Mesenchymal stem cell (in vitro differentiated cells and primary cell): ENCODE data around the gene MFN2.

ENCODE experiments used
- DNase-seq: peaks from one replicate; pipeline ENCODE4 v3.0.0-alpha.2; 2013
- H2AFZ ChIP-seq: one replicate; pipeline ENCODE4 v1.6.1; 2013; ENCODE audit warnings: low read depth, mild to moderate bottlenecking, control low read depth, inconsistent platforms, low read length, moderate library complexity
- H2AK5ac ChIP-seq: 2 replicates; pipeline ENCODE4 v1.6.1; 2013; ENCODE audit warnings: low read length, moderate library complexity, mild to moderate bottlenecking, inconsistent platforms; ENCODE audit not compliant: severe bottlenecking
- H2BK120ac ChIP-seq: one replicate; pipeline ENCODE4 v1.6.1; 2013; ENCODE audit warnings: low read depth, mild to moderate bottlenecking, inconsistent platforms, low read length, moderate library complexity
- H2BK12ac ChIP-seq, 2 experiments: one replicate each; pipeline ENCODE4 v1.6.1; 2013; ENCODE audit warnings: inconsistent platforms in 2 of 2, low read length in 2 of 2, mild to moderate bottlenecking in 2 of 2, moderate library complexity in 2 of 2, control low read depth in 1 of 2
- H2BK15ac ChIP-seq: one replicate; pipeline ENCODE4 v1.6.1; 2013; ENCODE audit warnings: mild to moderate bottlenecking, low read depth, inconsistent platforms; ENCODE audit not compliant: poor library complexity, severe bottlenecking
- H2BK5ac ChIP-seq: 2 replicates; pipeline ENCODE4 v1.6.1; 2013; ENCODE audit warnings: low read depth, mild to moderate bottlenecking, low read length, control low read depth, inconsistent platforms; ENCODE audit not compliant: poor library complexity, severe bottlenecking
- H3K14ac ChIP-seq, 2 experiments: one replicate each; pipeline ENCODE4 v1.6.1; 2013; ENCODE audit warnings: inconsistent platforms in 2 of 2, low read length in 2 of 2, control low read depth in 1 of 2, mild to moderate bottlenecking in 1 of 2, moderate library complexity in 1 of 2
- H3K18ac ChIP-seq, 2 experiments: one replicate each; pipeline ENCODE4 v1.6.1; 2013; ENCODE audit warnings: inconsistent platforms in 2 of 2, low read length in 2 of 2, control low read depth in 1 of 2, low read depth in 1 of 2, mild to moderate bottlenecking in 1 of 2
- H3K23ac ChIP-seq, 2 experiments: one replicate each; pipeline ENCODE4 v1.6.1; 2013; ENCODE audit warnings: inconsistent platforms in 2 of 2, low read length in 2 of 2, mild to moderate bottlenecking in 2 of 2, moderate library complexity in 2 of 2, control low read depth in 1 of 2
- H3K27ac ChIP-seq: 2 replicates; pipeline ENCODE4 v1.5.1; 2013; ENCODE audit warnings: mild to moderate bottlenecking, moderate library complexity, low read length, control low read depth, inconsistent platforms; ENCODE audit not compliant: poor library complexity, severe bottlenecking
- H3K27me3 ChIP-seq, 2 experiments: 2 replicates each; pipeline versions ENCODE4 v1.6.1 to v1.7.0; 2013; ENCODE audit warnings: low read length in 2 of 2, mild to moderate bottlenecking in 2 of 2, moderate library complexity in 2 of 2, control low read depth in 1 of 2, inconsistent platforms in 1 of 2; ENCODE audit not compliant: control insufficient read depth in 1 of 2, insufficient read depth in 1 of 2
- H3K36me3 ChIP-seq, 2 experiments: 2 replicates each; pipeline versions ENCODE4 v1.6.1 to v1.7.0; 2013; ENCODE audit warnings: low read length in 2 of 2, control low read depth in 1 of 2, inconsistent platforms in 1 of 2, low read depth in 1 of 2, mild to moderate bottlenecking in 1 of 2; ENCODE audit not compliant: insufficient read depth in 2 of 2, control insufficient read depth in 1 of 2
- H3K4ac ChIP-seq, 2 experiments: one replicate each; pipeline ENCODE4 v1.6.1; 2013; ENCODE audit warnings: inconsistent platforms in 2 of 2, low read length in 2 of 2, mild to moderate bottlenecking in 2 of 2, moderate library complexity in 2 of 2, control low read depth in 1 of 2, low read depth in 1 of 2
- H3K4me1 ChIP-seq: 2 replicates; pipeline ENCODE4 v1.6.1; 2013; ENCODE audit warnings: low read depth, low read length, control low read depth; ENCODE audit not compliant: control insufficient read depth, insufficient read depth
- H3K4me2 ChIP-seq: 2 replicates; pipeline ENCODE4 v1.6.1; 2013; ENCODE audit warnings: low read length, mild to moderate bottlenecking, inconsistent platforms; ENCODE audit not compliant: poor library complexity, severe bottlenecking
- H3K4me3 ChIP-seq, 2 experiments: 2 replicates each; pipeline versions ENCODE4 v1.5.1 to v1.7.0; 2013; ENCODE audit warnings: low read length in 2 of 2, mild to moderate bottlenecking in 2 of 2, control low read depth in 1 of 2, low read depth in 1 of 2; ENCODE audit not compliant: insufficient read depth in 1 of 2
- H3K79me1 ChIP-seq: replicated peaks from 2 replicates; pipeline ENCODE4 v1.6.1; 2013; ENCODE audit warnings: mild to moderate bottlenecking, control low read depth, low read length, inconsistent platforms; ENCODE audit not compliant: poor library complexity, severe bottlenecking
- H3K9ac ChIP-seq: 2 replicates; pipeline ENCODE4 v1.7.0; 2013; ENCODE audit warnings: mild to moderate bottlenecking, low read length, moderate library complexity
- H3K9me3 ChIP-seq: 2 replicates; pipeline ENCODE4 v1.7.0; 2013; ENCODE audit warnings: mild to moderate bottlenecking, low read length; ENCODE audit not compliant: control insufficient read depth
- H4K8ac ChIP-seq: one replicate; pipeline ENCODE4 v1.6.1; 2013; ENCODE audit warnings: inconsistent platforms, mild to moderate bottlenecking, low read length, moderate library complexity
- H4K91ac ChIP-seq: one replicate; pipeline ENCODE4 v1.6.1; 2013; ENCODE audit warnings: mild to moderate bottlenecking, low read length, inconsistent platforms
- WGBS: methylation state at CpG from one replicate; pipeline ENCODE4 v1.1.7; 2013; ENCODE audit warnings: mixed read lengths; 5-methylcytosine and 5-hydroxymethylcytosine counted together

MFN2 gene

GRCh38 chr1:11952455-11953109 lies 27.7 kb upstream of the MFN2 start:
- WGBS = 84% methylated on average over 11 of the region's 11 CpGs
- Histone ChIP-seq H2AK5ac (no peak overlapping the region), H3K27me3 (no peaks in the 10 kb centered on the region), H3K18ac (no peak overlapping the region), H3K79me1 (peaks cover 4% of the 10 kb centered on the region), H4K8ac (no peak overlapping the region), H2AFZ (no peak overlapping the region), H3K4me2 (no peak overlapping the region), H4K91ac (no peak overlapping the region), H2BK120ac (no peak overlapping the region), H2BK12ac (no peak overlapping the region), H3K4me1 (no peaks in the 10 kb centered on the region), H3K9me3 (no peaks in the 10 kb centered on the region), H3K27ac (no peak overlapping the region), H3K4me3 (no peak overlapping the region), H3K23ac (no peak overlapping the region), H3K4ac (no peak overlapping the region), H3K9ac (no peak overlapping the region), H2BK5ac (no peak overlapping the region), H3K14ac (no peak overlapping the region), H3K36me3 (peaks cover 48 to 69% of the 10 kb centered on the region in 2 experiments), H2BK15ac (no peak overlapping the region)
- DNase-seq = no peak

DNA sequence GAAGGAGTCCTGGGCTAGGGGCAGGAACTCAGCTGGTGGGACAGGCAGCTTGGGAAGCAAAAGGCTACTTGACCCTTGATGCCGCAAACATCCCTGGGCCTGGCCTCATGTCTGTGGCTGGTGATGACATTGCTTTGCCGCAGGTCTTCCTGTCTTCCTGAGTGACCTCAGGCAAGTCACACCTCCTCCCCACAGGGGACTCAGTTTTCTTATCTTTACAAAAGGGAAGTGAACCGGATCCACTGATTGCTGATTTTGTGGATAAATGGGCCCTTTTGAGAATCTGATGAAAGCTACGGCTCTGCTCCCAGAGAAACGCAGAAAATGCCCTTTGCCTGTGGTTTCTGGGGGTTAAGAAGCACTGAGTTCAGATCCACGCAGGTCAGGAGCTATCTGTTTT lies 25.0 kb upstream of the MFN2 start:
- peaks cover under 1% of the 10 kb centered on the region for H3K4me1 ChIP-seq
- H3K23ac ChIP-seq = no peak overlapping the region
- no peak overlapping the region for H4K8ac ChIP-seq
- H3K18ac ChIP-seq = no peak overlapping the region
- peaks cover 3% of the 10 kb centered on the region for H3K79me1 ChIP-seq
- H3K36me3 ChIP-seq = peaks cover 43 to 65% of the 10 kb centered on the region in 2 experiments
- H3K14ac ChIP-seq = no peak overlapping the region
- H2BK15ac ChIP-seq = no peak overlapping the region
- no peak overlapping the region for H3K4me2 ChIP-seq
- no peak overlapping the region for H3K4me3 ChIP-seq
- H2BK120ac ChIP-seq = no peak overlapping the region
- no peak for DNase-seq
- no peak overlapping the region for H2BK5ac ChIP-seq
- H3K9ac ChIP-seq = no peak overlapping the region
- no peak overlapping the region for H3K27ac ChIP-seq
- H3K9me3 ChIP-seq = no peaks in the 10 kb centered on the region
- no peak overlapping the region for H2AK5ac ChIP-seq
- H4K91ac ChIP-seq = no peak overlapping the region
- no peak overlapping the region for H3K4ac ChIP-seq
- H3K27me3 ChIP-seq = no peaks in the 10 kb centered on the region
- no peak overlapping the region for H2BK12ac ChIP-seq
- no peak overlapping the region for H2AFZ ChIP-seq
- 80% methylated on average over 6 of the region's 6 CpGs for WGBS

DNA sequence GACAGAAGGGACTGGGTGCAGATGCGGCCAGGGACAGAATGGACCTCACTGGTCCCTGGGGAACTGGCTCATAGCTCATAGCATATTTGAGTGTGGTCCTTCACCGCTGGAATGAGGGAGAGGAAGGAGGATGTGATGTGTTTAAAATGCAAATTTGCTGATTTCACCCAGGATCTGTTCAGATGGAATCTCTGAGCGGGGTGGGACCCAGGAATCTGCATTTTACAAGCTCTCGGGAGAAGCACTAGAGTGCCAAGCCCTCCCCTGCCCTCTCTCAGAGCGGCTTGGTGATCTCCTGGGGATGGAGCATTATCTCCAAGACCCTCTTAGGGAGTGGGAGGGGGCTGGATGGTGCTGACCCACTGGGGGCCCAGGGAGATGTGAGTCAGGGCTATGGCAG lies 22.8 kb upstream of the MFN2 start:
- Histone ChIP-seq H3K79me1 (peaks cover 3% of the 10 kb centered on the region), H4K8ac (no peak overlapping the region), H3K4me2 (no peak overlapping the region), H3K27me3 (no peaks in the 10 kb centered on the region), H2AK5ac (no peak overlapping the region), H3K9me3 (no peaks in the 10 kb centered on the region), H2BK12ac (no peak overlapping the region), H3K18ac (no peak overlapping the region), H2BK5ac (no peak overlapping the region), H3K14ac (no peak overlapping the region), H3K27ac (no peak overlapping the region), H2AFZ (no peak overlapping the region), H3K23ac (no peak overlapping the region), H3K9ac (no peak overlapping the region), H3K4ac (no peak overlapping the region), H3K36me3 (peaks cover 36 to 61% of the 10 kb centered on the region in 2 experiments), H2BK15ac (no peak overlapping the region), H3K4me1 (peaks cover 5% of the 10 kb centered on the region), H3K4me3 (no peak overlapping the region), H4K91ac (no peak overlapping the region), H2BK120ac (no peak overlapping the region)
- WGBS = 94% methylated on average over 5 of the region's 5 CpGs
- no peak for DNase-seq

DNA sequence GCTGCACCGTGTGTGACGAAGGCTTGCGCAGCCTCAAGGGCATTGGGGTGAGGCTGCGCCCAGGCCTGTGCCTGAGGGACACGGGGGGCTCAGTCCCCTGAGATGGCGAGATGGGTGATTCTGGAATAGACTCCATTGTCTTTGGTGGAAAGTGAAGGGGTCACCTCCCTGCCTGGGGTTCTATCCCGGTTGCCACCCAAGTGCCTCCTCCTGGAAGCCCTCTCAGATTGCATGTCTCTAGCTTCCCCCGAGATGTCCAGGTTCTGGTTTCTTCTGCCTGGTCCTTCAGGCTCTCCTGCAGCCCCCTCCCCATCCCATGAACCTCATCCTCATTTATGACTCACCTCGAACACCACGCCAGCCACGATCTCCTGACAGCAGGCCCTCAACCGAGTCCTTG lies 22.3 kb upstream of the MFN2 start:
- H4K8ac ChIP-seq = no peak overlapping the region
- no peak overlapping the region for H2AK5ac ChIP-seq
- peaks cover 3% of the 10 kb centered on the region for H3K79me1 ChIP-seq
- H3K4me1 ChIP-seq = peaks cover 5% of the 10 kb centered on the region
- H3K36me3 ChIP-seq = peaks cover 35 to 57% of the 10 kb centered on the region in 2 experiments
- H3K9me3 ChIP-seq = no peaks in the 10 kb centered on the region
- no peak for DNase-seq
- H3K9ac ChIP-seq = no peak overlapping the region
- H2BK12ac ChIP-seq = no peak overlapping the region
- H4K91ac ChIP-seq = no peak overlapping the region
- whole genome bisulfite sequencing = 91% methylated on average over 12 of the region's 12 CpGs
- H3K23ac ChIP-seq = no peak overlapping the region
- H3K27ac ChIP-seq = no peak overlapping the region
- H3K4ac ChIP-seq = no peak overlapping the region
- H3K4me3 ChIP-seq = no peak overlapping the region
- H2BK120ac ChIP-seq = no peak overlapping the region
- no peaks in the 10 kb centered on the region for H3K27me3 ChIP-seq
- no peak overlapping the region for H3K18ac ChIP-seq
- H3K4me2 ChIP-seq = no peak overlapping the region
- H3K14ac ChIP-seq = no peak overlapping the region
- H2BK15ac ChIP-seq = no peak overlapping the region
- no peak overlapping the region for H2AFZ ChIP-seq
- no peak overlapping the region for H2BK5ac ChIP-seq
